ENCODE results near the gene TGFBR3.

The TGFBR3 gene

DNA sequence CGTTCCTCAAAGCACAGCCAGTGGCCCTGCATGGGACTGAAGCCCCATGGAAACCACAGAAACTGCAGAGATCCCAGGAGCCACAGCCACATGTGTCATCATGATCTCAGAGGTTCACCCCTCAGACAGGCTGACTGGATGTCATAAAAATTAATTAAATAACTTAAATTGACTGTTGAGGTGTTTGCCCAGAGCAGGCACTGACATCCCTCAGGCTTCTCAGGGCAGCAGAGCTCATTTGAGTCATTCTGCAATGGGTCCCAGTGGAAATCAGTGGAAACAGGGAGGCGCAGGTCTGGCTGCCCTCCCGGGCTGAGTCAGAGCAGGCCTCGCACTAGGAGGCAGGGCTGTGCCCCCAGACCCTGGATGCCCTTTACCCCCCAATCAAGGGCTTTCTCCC is 250.2 kb downstream of the TGFBR3 start:
- no peak for DNase-seq (ENCODE audit: low spot score)

DNA sequence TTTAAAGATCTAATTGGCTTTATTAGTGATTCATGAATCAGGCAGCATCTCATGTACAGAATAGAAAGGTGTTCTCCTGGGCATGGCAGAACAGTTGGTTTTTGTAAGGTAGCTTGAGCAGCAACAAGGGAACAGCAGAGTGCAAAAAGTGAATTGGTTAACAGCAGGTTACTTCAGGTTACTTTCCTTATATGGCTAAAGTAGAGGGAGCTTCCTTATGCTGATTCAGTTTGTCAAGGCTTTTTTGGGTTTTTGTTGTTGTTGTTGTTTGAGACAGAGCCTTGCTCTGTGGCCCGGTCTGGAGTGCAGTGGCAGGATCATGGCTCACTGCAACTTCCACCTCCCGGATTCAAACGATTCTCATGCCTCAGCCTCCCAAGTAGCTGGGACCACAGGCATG is 252.5 kb downstream of the TGFBR3 start:
- DNase-seq (ENCODE audit: low spot score): no peak

DNA sequence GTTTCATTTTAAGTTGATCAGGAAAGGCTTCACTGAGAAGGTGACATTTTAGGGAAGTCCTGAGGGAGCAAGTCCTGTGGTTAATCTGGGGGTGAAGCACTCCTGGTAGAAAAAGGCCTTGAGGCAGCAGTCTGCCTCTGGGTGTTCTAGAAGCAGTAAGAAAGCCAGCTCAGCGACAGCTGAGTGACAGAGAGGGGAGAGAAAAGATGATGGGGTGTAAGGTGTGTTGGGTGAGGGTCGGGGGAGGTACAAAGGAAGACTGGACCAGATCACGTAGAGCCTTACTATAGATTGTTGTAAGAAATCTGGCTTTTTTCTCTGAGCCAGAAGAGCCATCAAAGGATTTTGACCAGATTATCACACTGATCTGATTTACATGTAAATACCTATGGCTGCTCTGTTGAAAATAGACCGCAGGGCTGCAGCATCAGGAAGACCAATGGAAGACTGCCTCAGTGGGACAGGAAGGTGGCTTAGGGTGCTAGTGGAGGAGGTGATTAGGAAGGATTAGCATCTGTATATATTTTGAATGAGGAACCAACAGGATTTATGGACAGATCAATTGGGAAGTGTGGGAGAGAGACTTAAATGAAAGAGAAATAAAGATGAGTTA is 254.1 kb downstream of the TGFBR3 start:
- no peak for DNase-seq (ENCODE audit: low spot score)

DNA sequence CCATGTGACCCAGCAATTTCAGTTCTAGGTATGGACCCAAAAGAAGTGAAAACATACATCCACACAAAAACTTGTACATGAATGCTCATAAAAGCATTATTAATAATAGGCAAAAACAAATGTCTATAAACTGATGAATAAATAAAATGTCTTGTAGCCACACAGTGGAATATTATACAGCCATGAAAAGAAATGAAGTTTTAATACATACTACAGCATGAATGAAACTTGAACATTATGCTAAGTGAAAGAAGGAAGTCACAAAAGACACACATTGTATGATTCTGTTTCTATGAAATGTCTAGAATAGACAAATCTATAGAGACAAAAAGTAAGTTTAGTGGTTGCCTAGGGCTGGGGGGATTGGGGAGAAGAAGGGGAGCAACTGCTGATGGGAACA is 255.1 kb downstream of the TGFBR3 start:
- no peak for DNase-seq (ENCODE audit: low spot score)
